GM12801 (cell line): Measurements from ENCODE around the gene FADS6.

Source experiments
- CTCF ChIP-seq: IDR thresholded peaks from one replicate; pipeline ENCODE4 v1.5.1; 2011; ENCODE audit warnings: control low read depth; ENCODE audit not compliant: insufficient read length; ENCODE audit errors: extremely low read depth

Gene FADS6

GRCh38 chr17:74877592-74878548 is 15.6 kb downstream of the FADS6 start:
- no peak for TF ChIP-seq CTCF

DNA sequence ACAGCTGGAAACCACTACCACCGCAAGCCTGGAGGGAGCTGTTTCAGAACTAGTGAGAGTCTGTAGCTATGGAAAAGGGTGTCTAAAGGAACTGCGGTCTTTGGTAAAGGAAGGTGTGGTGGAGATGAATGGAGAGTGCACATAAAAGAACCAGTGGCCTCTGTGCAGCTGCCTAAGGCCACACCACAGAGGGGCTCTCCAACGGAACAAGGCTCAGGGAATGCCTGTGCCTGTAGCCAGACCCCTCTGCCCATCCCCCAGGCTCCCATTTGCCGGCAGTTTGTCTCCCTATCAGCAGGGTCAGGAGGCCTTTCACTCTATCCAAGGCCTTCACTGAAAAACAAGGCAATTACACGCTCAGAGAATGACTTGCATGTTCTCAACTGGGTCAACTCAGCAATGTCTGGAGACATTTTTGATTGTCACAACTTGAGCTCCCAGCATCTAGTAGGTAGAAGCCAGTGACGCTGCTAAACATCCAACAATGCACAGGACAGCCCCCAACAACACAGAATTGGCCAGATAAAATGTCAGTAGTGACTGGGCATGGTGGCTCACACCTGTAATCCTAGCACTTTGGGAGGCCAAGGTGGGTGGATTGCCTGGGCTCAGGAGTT is 17.3 kb downstream of the FADS6 start:
- TF ChIP-seq CTCF, result no peak

DNA sequence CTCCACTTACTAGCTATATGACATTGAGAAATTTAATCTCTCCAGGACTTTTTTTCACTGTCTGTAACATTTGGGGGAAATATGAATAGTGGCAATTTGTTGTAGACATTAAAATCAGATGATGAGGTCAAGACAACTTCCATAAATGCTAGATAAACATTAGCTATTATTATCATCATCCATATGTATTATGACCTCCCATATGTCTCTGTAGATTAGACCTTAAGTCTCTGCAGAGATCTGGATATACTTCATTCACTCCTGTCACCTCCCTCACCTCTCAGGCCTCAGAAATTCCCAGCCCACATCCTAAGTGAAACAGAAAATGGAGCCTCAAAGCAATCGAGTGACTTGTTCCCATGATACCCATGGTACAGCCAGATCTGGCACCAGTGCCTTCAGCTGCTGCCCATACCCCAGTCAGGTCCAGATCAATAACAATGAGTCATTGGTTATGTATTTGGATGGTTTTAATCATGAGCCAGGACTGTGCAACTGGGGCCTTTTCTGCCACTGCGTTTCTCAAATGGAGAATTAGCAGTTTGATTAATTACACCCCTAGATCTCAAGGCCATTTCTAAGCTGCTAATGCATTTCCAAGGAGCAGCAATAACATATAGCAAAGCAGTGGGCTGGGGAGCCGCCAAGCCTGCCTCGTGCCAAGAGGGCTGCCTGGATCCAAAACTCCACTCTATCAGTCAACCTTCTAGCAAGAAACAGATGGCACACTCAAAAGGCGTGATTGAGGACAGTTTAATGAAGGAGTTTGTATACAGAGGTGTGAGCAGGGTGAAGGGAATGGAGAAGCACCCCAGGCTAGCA is 18.1 kb downstream of the FADS6 start:
- no peak for TF ChIP-seq CTCF

DNA sequence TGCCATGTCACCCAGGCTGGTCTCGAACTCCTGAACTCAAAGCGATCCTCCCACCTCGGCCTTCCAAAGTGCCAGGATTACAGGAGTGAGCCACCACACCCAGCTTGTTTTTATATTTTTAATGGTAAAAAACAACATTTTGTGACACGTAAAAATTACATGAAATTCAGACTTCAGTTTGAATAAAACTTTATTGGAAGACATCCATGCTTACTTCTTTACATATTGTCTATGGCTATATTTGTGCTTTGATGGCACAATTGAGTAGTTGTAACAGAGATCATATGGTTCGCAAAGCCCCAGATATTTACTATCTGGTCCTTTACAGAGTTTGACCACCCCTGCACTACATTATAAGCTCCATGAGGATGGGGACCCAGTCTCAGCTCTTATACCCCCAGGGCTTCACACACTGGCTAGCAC is 18.8 kb downstream of the FADS6 start:
- no peak for TF ChIP-seq CTCF

DNA sequence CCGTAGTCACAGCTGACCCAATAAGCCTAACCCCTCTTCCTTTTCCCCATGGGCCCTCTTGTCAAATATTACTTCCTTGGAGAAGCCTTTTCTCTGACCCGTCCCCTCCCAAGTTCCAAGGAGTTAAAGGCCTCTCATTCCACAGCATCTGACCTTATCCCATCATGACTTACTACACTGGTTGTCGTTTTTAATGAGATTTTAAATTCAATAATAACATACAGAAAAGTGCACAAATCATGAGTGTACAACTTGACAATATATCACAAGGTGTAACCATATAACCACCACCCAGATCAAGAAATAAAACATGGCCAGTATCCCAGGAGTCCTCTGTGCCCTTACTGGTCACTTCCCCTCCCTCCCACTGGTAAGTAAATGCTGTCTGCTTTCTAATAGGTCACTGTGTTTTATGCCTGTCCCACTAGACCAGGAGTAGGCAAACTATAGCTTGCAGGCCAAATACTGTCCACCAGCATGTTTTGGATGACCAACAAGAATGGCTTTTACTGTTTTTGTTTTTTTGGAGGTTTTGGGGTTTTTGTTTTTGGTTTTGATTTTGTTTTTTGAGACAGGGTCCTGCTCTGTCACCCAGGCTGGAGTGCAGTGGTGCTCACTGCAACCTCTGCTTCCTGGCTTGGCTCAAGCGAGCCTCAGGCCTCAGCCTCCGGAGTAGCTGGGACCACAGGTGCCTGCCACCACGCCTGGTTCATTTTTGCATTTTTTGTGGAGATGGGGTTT is 19.4 kb downstream of the FADS6 start:
- no peak for TF ChIP-seq CTCF

DNA sequence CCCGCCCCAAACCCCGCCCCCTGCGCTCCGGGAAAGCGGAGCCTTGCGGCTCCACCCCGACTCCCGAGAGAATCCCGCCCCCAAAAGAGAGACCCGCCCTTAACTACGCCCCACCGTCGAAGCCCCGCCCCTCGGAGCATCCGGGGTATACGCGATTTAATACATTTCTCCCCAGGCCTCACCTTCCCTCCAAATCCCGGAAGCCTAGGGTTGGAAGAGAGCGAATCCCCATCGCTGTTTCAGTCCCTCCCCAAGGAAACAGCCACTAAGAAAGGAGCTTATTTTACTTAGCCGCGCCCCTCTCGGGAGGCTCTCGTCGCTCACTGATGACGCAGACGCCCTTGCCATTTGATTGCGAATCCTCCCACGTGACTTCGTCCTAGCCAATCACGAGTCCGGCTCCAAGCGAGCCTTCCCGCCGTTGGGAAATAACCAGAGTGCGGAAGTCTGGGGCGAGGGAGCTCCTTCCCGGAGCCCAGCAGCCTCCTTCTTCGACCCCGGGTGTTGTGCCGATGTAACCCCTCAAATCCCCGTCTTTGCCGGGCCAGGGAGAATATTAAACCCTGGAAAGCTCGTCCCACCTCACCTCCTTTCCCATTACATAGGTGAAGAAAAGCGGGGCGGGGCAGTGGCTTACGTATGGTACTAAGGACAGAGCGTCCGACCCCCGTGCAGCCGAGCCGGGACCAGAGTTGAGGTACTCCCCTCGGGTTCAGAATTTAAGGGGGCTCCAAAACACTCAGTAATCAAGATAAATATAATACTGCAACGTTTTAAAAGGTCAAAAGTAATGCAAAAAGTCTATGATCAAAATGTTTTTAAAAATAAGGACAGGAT is 20.2 kb downstream of the FADS6 start:
- TF ChIP-seq CTCF, result no peak
